Astrocyte (in vitro differentiated cells and primary cell): ENCODE results near the gene OVOL2. TPM values are rescaled to one million over a fixed set of nuclear protein-coding genes. Genes with fewer than 3 reads are reported as not detected.
"Not testable (repeated sequence)": the region's sequence is repeated elsewhere in the genome, so short reads cannot be mapped to it uniquely, and the experiment has no call there.

ENCODE experiments used
- DNase-seq: peaks from one replicate; pipeline ENCODE4 v3.0.0-alpha.2; 2010; ENCODE audit warnings: low read depth
- FAIRE-seq: peaks from 2 replicates; lab custom pipeline; 2011; peaks lifted over from hg19 to GRCh38; lab: Jason Lieb, UNC
- H2AFZ ChIP-seq: 2 replicates; pipeline ENCODE4 v1.6.0; 2012; ENCODE audit warnings: low read depth, low read length, inconsistent platforms
- H3K27ac ChIP-seq: 2 replicates; pipeline ENCODE4 v1.5.1; 2011; ENCODE audit warnings: low read depth, low read length, inconsistent platforms
- H3K27me3 ChIP-seq: 2 replicates; pipeline ENCODE4 v1.6.0; 2011; ENCODE audit warnings: low read length, inconsistent platforms; ENCODE audit not compliant: insufficient read depth
- H3K36me3 ChIP-seq: 2 replicates; pipeline ENCODE4 v1.5.1; 2011; ENCODE audit warnings: low read length, inconsistent platforms; ENCODE audit not compliant: insufficient read depth
- H3K4me1 ChIP-seq: 2 replicates; pipeline ENCODE4 v1.5.1; 2011; ENCODE audit warnings: low read length, inconsistent platforms; ENCODE audit not compliant: insufficient read depth
- H3K4me2 ChIP-seq: 2 replicates; pipeline ENCODE4 v1.6.0; 2012; ENCODE audit warnings: low read length, inconsistent platforms
- H3K4me3 ChIP-seq: 2 replicates; pipeline ENCODE4 v1.5.1; 2011; ENCODE audit warnings: low read depth, mild to moderate bottlenecking, low read length, inconsistent platforms; ENCODE audit not compliant: insufficient read depth
- H3K79me2 ChIP-seq: 2 replicates; pipeline ENCODE4 v1.6.0; 2012; ENCODE audit warnings: mild to moderate bottlenecking, low read length, inconsistent platforms; ENCODE audit not compliant: insufficient read depth
- H3K9ac ChIP-seq: 2 replicates; pipeline ENCODE4 v1.6.0; 2012; ENCODE audit warnings: mild to moderate bottlenecking, low read length, inconsistent platforms
- H3K9me3 ChIP-seq: 2 replicates; pipeline ENCODE4 v1.5.1; 2012; ENCODE audit warnings: low read depth, mild to moderate bottlenecking, low read length, inconsistent platforms; ENCODE audit not compliant: insufficient read depth
- H4K20me1 ChIP-seq: 2 replicates; pipeline ENCODE4 v1.6.0; 2012; ENCODE audit warnings: low read length, inconsistent platforms; ENCODE audit not compliant: insufficient read depth
- H3K27ac Mint-ChIP-seq: one replicate; pipeline ENCODE4 v1.8.0; 2021; ENCODE audit warnings: mild to moderate bottlenecking, mixed read lengths; ENCODE audit not compliant: unreplicated experiment
- H3K27me3 Mint-ChIP-seq: one replicate; pipeline ENCODE4 v1.8.0; 2021; ENCODE audit warnings: low read depth, mixed read lengths; ENCODE audit not compliant: unreplicated experiment
- H3K36me3 Mint-ChIP-seq: one replicate; pipeline ENCODE4 v1.8.0; 2021; ENCODE audit warnings: low read depth, mixed read lengths; ENCODE audit not compliant: unreplicated experiment
- H3K4me1 Mint-ChIP-seq: one replicate; pipeline ENCODE4 v1.8.0; 2021; ENCODE audit warnings: low read depth, mixed read lengths; ENCODE audit not compliant: unreplicated experiment
- H3K4me3 Mint-ChIP-seq: one replicate; pipeline ENCODE4 v1.8.0; 2021; ENCODE audit warnings: mild to moderate bottlenecking, moderate library complexity, mixed read lengths; ENCODE audit not compliant: unreplicated experiment
- H3K9me3 Mint-ChIP-seq: one replicate; pipeline ENCODE4 v1.8.0; 2021; ENCODE audit warnings: mild to moderate bottlenecking, mixed read lengths; ENCODE audit not compliant: unreplicated experiment
- CTCF ChIP-seq: IDR thresholded peaks from 2 replicates; pipeline ENCODE4 v1.5.1; 2011; ENCODE audit warnings: low read depth, mild to moderate bottlenecking, inconsistent platforms, low read length, moderate library complexity; ENCODE audit not compliant: insufficient read depth
- EZH2 ChIP-seq: IDR thresholded peaks from 2 replicates; pipeline ENCODE4 v1.6.1; 2012; ENCODE audit warnings: mild to moderate bottlenecking, low read length, inconsistent platforms; ENCODE audit not compliant: insufficient read depth
- total RNA-seq: library from RNA; stranded (reverse); gene quantifications from 2 replicates; pipeline ENCODE4 v1.2.1, GENCODE V29; 2021

OVOL2 gene
- total RNA-seq, 1 donor from 2014 or later = 0.57 TPM

GRCh38 chr20:18031888-18032509, 25.7 kb downstream of the OVOL2 start:
- TF ChIP-seq EZH2 (no peak), CTCF (no peak)
- Histone ChIP-seq H3K27me3 (no peaks in the 10 kb centered on the region), H3K4me3 (no peak overlapping the region), H3K9ac (no peak overlapping the region), H3K36me3 (no peaks in the 10 kb centered on the region), H4K20me1 (no peaks in the 10 kb centered on the region), H3K4me2 (no peak overlapping the region), H3K27ac (no peak overlapping the region), H3K79me2 (no peaks in the 10 kb centered on the region), H3K9me3 (no peaks in the 10 kb centered on the region), H3K4me1 (no peaks in the 10 kb centered on the region), H2AFZ (no peak overlapping the region)
- Mint-ChIP-seq H3K9me3 (no peaks in the 10 kb centered on the region), H3K4me1 (peaks cover 2% of the 10 kb centered on the region), H3K36me3 (no peaks in the 10 kb centered on the region), H3K27ac (peak overlapping the region; percentile 8), H3K4me3 (no peak overlapping the region), H3K27me3 (no peaks in the 10 kb centered on the region)
- no peak for FAIRE-seq
- no peak for DNase-seq

GRCh38 chr20:18031050-18031449, 26.7 kb downstream of the OVOL2 start:
- H3K27me3 Mint-ChIP-seq = no peaks in the 10 kb centered on the region
- H2AFZ ChIP-seq = no peak overlapping the region
- no peaks in the 10 kb centered on the region for H4K20me1 ChIP-seq
- H3K4me3 Mint-ChIP-seq = no peak overlapping the region
- DNase-seq (no peak), FAIRE-seq (no peak)
- no peaks in the 10 kb centered on the region for H3K79me2 ChIP-seq
- no peak overlapping the region for H3K9ac ChIP-seq
- no peaks in the 10 kb centered on the region for H3K9me3 Mint-ChIP-seq
- H3K27ac Mint-ChIP-seq = no peak overlapping the region
- no peak overlapping the region for H3K4me3 ChIP-seq
- no peaks in the 10 kb centered on the region for H3K36me3 Mint-ChIP-seq
- no peaks in the 10 kb centered on the region for H3K9me3 ChIP-seq
- H3K27me3 ChIP-seq = no peaks in the 10 kb centered on the region
- H3K27ac ChIP-seq = no peak overlapping the region
- no peak overlapping the region for H3K4me2 ChIP-seq
- H3K4me1 ChIP-seq = no peaks in the 10 kb centered on the region
- peaks cover 2% of the 10 kb centered on the region for H3K4me1 Mint-ChIP-seq
- TF ChIP-seq CTCF (no peak), EZH2 (no peak)
- no peaks in the 10 kb centered on the region for H3K36me3 ChIP-seq

- no peak overlapping the region for H3K27ac ChIP-seq
- peaks cover 2% of the 10 kb centered on the region for H3K4me1 Mint-ChIP-seq
- no peak overlapping the region for H3K27ac Mint-ChIP-seq
- no peak overlapping the region for H3K4me2 ChIP-seq
- H3K9me3 ChIP-seq = no peaks in the 10 kb centered on the region
- no peaks in the 10 kb centered on the region for H3K36me3 Mint-ChIP-seq
- no peak overlapping the region for H2AFZ ChIP-seq
- no peaks in the 10 kb centered on the region for H3K27me3 ChIP-seq
- H4K20me1 ChIP-seq = no peaks in the 10 kb centered on the region
- no peaks in the 10 kb centered on the region for H3K9me3 Mint-ChIP-seq
- DNase-seq (no peak), FAIRE-seq (no peak)
- H3K27me3 Mint-ChIP-seq = no peaks in the 10 kb centered on the region
- no peaks in the 10 kb centered on the region for H3K4me1 ChIP-seq
- H3K36me3 ChIP-seq = no peaks in the 10 kb centered on the region
- H3K4me3 Mint-ChIP-seq = no peak overlapping the region
- no peak overlapping the region for H3K4me3 ChIP-seq
- TF ChIP-seq CTCF (no peak), EZH2 (no peak)
- H3K79me2 ChIP-seq = no peaks in the 10 kb centered on the region
- H3K9ac ChIP-seq = no peak overlapping the region
These were observed 27.7 kb downstream of the OVOL2 start for GRCh38 chr20:18030020-18030419.

- not testable (repeated sequence) for H3K4me3 ChIP-seq, H4K20me1 ChIP-seq, H3K4me3 Mint-ChIP-seq, H3K9ac ChIP-seq, H3K9me3 Mint-ChIP-seq, H2AFZ ChIP-seq, H3K9me3 ChIP-seq, H3K36me3 Mint-ChIP-seq, FAIRE-seq, DNase-seq, H3K27me3 Mint-ChIP-seq, H3K4me1 ChIP-seq, H3K27ac ChIP-seq, H3K36me3 ChIP-seq, H3K27ac Mint-ChIP-seq, H3K79me2 ChIP-seq, H3K4me2 ChIP-seq, H3K27me3 ChIP-seq, H3K4me1 Mint-ChIP-seq
These were observed 30.7 kb downstream of the OVOL2 start for GRCh38 chr20:18027011-18027410.
